GM19438 (cell line): ENCODE data around the gene BRINP3.
"Not testable (repeated sequence)": the region's sequence is repeated elsewhere in the genome, so short reads cannot be mapped to it uniquely, and the experiment has no call there.

Experiments
- ATAC-seq: cut with Tn5 transposase; IDR thresholded peaks from one replicate; pipeline ENCODE4 v1.9.1; 2021; ENCODE audit warnings: low read depth; ENCODE audit not compliant: unreplicated experiment

Gene BRINP3

DNA sequence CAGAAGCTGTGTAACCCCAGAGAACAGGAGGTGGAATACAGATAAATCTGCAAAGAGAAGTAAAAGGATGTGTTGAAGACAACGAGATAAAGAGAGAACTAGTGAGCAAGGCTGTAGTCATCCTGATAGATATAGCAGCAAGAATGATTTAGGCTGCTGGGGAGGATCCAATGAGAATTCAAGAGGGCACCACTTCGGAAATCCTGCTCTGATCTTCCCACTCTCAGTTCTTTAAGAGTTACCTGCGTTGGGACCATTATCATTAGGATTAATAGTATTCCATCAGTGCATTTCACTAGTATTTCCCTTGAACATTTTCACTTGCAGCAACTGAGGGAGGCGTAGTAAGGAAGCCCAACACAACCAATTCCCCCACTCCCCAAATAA is at the start of gene BRINP3:
Gene BRINP3, minus strand, starts transcription at position 103 of the 387 bp plus-strand sequence.
- ATAC-seq = no peak

DNA sequence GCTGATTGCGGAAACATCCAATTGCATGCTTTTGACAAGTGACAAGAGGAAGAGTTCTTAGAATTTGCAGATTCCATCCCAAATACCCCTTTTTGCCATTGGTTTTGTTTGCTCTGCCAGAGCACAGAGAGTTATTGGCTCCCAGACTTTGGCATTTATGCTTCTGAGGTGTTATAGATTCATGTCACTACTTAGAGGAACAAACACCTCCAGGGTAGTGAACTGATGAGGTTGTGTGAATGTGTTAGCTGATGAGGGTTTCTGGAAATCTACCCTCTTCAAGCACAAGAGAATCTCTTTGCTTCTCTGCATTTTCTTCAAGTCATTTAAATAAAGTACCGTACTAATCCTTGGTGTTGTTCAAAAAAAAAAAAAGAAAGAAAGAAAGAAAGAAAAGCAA is 33.9 kb upstream of the BRINP3 start:
- ATAC-seq = no peak

DNA sequence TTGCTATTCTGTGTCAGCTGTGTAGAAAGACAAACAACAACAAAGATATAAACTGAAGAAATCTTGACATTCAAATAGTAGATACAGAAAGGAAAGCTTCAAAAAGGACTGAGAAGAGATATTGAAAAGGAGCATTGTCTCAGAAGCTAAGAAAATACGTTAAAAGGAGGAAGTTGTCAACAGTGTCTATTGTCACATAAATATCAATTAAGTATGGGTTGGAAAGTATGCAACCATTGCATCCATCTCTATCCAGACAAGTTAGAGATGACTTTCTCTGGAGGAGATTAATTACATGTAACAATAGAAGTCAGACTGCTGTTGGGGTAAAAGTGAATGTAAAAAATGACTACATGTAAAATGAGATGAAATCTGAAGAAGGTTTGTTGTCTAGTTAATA is 29.7 kb upstream of the BRINP3 start:
- no peak for ATAC-seq

DNA sequence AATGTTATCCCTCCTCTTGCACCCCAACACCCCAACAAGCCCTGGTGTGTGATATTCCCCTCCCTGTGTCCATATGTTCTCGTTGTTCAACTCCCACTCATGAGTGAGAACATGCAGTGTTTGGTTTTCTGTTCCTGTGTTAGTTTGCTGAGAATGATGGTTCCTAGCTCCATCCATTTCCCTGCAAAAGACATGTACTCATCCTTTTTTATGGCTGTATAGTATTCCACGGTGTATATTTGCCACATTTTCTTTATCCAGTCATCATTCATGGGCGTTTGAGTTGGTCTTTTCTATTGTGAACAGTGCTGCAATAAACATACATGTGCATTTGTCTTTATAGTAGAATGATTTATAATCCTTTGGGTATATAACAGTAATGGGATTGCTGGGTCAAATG is 26.9 kb upstream of the BRINP3 start:
- not testable (repeated sequence) for ATAC-seq

DNA sequence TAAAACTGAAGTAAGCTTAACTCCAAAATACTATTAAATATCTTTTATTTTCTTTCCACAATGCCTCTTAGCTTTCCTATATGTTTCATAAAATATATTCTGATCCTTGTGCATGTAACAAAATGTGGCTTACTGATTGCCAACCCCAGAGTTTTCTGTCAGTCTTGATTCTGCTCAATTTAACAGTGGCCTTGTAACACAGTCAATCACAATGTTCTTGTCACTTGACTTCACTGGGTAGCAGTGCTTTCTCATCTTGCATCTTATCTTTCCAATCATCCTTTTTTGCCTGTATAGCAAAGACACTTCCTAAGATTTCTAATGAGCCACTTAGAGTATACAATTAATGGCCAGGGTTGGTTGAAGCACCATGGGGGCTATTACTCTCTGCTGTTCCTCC is 19.9 kb upstream of the BRINP3 start:
- ATAC-seq = no peak

DNA sequence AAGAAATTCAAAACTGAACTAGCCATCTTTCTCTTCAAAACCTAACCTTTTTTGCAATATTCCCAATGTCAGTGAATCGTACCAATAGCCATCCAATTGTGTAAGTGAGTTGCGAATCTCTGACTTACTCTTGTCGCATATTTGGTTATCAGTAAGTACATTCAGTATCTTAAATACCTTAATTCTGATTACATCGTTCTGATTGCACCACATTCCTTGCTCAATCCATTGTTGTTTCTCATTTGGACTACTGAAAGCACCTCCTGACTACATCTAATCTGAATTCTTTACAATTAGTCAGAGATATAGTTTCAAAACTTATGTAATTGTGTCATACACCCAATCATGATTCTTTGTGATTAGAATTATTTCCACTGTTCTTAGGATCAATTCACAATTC is 16.8 kb upstream of the BRINP3 start:
- no peak for ATAC-seq

DNA sequence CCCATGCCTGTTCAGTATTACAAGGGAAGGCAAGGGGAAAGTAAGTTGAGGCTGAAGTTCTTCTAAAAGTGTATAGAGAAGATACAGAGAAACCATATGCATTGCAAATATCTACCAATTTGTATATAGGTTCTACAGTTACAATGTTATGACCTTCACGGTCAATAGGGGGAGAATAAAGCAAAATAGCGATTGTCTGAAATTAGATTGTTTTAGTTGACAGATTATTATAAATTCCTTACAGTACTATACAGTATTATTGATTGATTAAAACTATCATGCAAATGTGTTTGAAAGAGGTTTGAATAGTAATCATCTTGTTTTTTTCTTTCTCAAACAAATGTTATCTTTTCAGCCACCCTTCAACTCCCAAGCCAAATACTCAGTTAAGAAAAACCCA is 13.7 kb upstream of the BRINP3 start:
- no peak for ATAC-seq

DNA sequence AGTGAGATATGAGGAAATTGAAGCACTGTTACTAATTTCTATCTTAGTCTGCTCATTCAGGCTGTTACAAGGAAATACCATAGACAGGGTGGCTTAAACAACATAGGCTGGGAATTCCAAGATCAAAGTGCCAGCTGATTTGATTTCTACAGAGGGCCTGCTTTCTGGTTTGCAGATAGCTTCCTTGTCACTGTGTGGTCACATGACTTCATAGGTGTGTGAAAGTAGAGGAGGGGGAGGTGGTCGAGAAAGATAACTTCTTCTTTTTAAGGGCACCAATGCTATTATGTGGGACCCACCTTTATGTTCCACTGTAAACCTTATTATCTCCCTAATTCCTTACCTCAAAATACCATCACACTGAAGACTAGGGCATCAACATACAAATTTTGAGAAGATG is 6.4 kb upstream of the BRINP3 start:
- ATAC-seq = no peak

DNA sequence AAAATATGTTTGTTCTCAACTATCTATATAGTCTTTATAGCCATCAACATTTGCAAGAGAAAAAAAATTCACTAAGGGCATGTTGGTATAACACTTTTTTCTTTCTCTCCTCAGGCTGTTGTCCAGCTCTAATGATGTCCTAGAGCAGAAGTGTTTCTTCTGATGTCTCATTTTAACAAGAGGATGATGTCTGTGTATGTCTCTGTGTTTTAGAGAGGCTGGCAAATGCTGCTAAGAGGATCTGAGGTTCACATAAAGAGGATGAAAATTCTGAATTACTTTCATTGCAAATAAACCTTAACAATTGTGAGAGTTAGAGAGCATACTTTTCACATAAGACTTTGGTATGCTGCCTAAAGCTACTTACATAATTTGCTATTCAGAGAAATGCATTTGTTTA is 2.6 kb upstream of the BRINP3 start:
- ATAC-seq = no peak

DNA sequence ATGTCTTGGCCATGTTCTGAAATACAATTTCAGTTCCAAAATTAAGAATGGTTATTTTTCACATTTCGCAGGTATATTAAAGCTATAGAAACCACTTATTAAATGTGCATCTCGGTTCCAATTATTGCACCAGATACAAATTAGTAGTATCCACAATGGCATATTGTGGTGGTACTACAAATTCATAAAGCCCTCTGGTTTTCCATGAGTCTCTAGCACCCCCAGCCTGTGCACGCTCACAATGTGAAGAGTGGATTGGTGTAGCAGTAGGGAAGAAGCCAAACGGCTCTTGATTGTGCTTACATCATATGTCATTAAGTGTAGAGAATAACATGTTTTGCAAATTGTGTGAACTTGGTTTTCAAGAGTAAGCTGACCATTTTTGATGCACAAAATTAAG is 1.9 kb upstream of the BRINP3 start:
- no peak for ATAC-seq

DNA sequence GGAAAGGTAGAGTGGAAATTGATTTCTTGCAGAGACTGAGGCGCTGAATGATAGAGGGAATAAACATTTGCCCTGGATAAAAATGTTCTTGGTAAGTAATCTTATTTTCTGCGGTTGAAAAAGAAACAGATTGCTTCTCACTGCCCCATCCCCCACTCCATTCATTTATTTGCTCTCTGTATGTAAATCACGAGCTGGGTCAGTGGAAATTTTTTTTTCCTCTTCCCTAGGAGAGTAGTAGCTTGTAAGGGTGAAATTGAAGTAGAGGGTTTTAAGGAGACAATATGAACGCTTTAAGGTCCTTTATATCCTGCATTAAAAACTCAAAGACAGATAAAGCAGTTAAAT is 1.4 kb upstream of the BRINP3 start:
- no peak for ATAC-seq

DNA sequence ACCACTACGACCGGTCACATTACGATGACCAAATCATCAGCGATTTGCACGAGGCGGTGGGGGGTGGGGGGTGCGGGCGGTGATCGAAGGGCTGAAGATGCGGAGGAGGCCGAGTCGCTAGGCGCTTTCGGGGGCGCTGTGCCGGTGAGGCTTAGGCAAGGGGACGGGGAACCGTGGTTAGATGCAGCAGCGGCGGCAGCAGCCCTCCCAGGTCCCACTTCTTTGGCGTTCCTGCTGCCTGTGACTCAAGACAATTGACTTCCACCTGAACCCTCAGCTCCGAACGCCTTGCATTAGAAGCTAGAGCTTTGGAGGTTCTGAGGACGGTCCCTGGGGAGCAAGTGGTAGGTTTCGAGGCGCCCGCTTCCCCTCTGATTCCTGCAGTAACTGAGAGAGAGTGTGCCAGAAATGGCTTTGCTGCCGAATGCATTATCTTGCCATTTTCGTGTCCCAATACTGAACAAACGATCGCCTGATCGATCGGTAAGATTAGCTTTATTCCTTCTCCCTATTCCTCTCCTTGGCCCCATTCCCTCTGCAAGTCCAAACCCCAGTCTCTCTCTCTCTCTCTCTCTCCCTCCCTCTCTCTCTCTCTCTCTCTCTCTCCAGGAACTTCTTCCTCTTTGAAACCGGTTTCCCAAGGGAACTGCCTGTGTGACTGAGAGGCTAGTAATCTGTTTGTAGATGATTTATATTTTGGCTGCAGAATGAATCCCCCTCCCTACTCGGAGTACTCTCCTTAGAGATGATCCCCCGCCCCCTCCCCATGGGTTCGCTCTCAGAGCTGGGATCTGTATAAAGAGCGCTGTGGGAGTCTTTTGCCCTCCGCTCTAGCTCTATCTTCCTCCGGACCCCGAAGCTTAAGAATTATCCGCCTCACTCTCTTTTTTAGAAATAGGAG is 735 bp upstream of the BRINP3 start:
- peak; percentile 76 for ATAC-seq

DNA sequence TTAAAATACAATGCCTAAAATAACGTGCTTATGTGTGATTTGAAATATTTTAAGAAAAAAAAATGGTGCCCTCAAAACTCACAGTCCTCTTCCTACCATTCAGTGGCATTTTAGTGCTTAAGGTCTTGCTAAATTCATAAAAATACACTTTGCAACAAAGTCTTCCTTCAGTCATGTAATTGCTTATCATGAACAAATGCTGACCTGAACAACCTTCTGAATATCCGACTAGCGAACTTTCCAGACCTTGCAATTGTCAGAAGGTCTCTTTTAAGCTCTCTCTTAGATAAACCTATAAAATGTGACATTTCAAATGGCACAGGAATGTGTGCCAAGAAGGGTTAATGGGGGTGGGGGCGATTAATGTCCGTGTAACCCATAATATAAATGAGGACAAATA is 858 bp downstream of the BRINP3 start:
- ATAC-seq = no peak

DNA sequence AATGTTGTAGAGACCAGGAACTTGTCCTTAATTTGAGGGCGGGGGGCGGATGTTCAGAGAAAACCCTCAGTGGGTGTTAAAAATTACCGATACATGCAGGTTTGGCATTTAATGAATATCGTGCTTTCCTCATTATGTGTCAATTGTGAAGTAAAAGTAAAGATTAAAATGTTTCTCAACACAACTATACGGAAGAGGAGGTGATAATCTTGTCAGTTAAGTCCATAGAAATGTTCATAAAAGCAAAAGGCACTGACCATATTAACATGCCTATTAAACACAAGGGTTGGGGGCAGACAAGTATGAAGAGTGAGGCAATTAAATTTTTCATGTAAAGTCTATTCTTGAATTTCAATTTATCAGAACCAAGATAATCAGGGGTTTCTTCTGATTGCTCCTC is 1.3 kb downstream of the BRINP3 start:
- ATAC-seq = no peak

DNA sequence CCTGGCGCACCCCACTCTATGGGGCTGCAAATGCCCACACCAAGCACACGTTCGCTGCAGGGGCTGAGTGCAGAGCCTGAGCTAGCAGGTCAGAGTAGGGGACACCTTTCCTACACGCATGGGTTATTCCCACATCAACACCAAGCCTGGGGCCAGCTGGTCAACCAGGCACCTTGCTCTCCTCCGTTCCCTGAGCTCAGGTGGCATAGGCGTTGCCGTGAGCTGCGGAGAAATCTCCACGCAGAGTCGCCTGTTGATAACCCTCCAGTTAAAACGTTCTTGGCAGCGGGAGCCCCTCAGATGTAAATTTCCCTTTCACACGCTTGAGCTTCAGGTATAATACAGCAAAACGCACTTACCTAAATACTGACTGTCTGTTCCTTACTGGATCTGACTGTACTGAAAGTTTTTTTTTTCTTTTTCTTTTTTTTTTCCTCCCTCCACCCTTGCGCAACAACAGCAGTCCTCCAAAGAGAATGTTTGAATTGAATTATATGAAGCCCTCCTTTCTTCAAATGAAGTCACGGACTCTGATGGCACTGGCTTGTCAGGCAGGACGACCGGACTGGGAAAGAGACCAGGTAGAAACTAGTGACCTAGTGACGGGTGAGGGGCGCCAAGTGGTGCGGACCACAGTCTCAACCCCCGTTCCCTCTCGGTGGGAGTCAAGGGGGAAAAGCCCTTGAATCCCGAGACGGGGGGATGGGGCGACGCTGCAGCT is 2.1 kb downstream of the BRINP3 start:
- no peak for ATAC-seq

DNA sequence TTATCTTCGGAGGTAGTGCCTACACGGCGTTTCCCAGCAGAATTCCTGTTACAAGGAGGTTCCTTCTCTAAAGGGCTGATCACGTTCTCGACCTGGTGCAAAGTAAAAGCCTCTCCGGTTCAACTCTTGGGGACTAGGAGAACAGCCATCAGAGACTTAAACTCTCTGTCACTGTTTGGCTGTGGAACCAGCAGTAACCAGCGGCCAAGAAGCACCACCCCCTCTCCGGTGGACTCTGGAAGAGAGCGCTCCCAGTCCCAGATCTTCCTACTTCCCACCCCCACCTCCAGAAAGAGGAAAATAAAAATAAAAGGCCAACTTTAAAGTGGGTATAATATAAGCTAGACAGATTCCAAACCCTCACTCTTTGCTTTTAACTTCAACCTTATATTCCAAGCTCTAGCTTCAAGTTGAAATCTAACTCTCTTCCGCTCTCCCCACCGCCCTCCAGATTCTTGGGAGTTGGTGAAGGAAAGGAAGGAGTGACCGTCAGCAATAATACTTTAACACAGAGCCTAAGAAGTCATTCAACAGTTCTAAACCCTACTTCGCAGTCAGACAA is 2.9 kb downstream of the BRINP3 start:
- no peak for ATAC-seq

DNA sequence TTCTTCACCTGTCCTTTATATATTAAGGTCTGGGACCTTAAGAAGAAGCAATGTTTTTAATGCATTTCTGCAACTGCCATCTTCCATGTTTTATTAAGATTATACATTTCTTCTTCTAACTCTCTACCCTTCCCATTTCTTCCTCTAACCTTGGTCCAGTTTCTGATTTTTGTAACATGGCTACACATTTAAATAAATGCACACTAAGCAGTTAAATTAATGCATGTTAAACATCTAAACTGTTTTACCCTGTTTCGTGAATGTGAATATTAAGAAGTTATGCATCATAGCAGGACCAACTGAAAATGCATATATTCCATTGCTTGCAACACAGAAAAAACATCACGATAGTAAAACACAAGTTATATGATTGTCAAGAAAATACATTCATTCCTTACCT is 3.7 kb downstream of the BRINP3 start:
- no peak for ATAC-seq

DNA sequence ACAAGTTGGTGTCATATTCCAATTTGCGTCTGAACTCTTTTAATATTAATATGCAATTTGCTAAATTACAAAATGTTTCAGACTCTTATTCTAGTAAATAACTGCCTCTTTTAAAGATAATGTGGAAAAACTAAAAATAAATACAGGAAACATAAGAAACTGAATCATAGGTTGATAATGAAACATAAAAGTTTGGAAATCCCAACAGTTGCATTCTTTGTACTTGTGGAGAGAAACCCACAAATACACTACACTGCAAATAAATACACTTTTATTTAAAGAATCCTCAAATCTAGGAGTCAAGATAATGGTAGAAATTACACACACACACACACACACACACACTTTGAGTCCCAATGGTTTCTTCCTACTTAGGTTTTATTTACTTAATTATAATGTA is 5.2 kb downstream of the BRINP3 start:
- no peak for ATAC-seq

DNA sequence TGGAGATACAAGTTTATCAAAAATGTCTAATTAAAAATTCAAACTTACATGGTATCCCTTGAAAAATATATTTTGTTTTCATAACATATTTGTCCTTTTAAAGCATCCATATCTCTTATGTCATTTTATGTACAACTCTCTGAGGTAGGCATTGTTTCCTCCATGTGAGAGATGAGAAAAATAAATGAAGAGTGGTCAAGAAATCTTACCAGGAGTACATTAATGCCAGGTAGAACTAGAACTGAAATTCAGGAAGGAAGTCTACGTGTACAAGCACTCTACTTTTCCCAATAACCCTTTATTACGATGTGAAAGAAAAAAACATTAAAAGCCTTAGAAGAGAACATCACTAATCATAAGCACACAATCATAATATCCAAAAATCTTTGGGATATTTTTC is 5.6 kb downstream of the BRINP3 start:
- no peak for ATAC-seq

DNA sequence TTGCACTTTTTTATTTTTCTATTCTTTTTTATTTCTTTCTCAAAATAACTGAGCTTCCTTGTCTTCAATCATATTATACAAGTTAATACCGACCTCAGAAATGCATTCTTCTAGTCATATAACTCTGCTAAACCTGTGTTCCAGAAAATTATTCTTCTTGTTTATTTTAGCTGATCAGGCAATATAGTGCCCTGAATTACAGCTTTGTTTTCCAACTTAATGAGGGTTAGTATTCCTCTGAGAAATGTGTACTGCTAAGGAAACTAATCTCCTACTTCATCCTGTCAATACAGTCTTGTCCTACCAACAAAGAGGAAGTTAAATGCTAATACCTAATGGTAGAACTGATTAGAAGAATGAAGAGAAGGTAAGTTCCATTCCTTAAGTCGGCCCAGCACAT is 13.0 kb downstream of the BRINP3 start:
- no peak for ATAC-seq

DNA sequence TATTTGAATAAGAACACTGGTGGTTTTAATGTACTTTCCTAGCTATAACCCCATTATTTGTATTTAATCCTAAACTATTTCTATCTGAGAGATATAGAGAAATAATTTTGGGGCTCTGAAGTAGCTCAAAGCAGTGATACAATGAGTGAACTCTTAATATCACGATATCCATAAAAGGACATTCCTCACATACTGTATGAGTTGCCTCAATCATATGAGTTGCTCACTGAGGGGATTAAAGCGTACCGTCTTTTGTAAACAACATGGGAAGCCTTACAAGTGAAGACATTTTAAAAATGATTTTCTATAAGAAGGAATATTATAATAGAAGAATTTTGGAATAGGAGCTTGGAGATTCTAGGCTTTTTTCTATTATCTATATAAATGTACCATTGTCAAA is 21.5 kb downstream of the BRINP3 start:
- ATAC-seq = no peak

DNA sequence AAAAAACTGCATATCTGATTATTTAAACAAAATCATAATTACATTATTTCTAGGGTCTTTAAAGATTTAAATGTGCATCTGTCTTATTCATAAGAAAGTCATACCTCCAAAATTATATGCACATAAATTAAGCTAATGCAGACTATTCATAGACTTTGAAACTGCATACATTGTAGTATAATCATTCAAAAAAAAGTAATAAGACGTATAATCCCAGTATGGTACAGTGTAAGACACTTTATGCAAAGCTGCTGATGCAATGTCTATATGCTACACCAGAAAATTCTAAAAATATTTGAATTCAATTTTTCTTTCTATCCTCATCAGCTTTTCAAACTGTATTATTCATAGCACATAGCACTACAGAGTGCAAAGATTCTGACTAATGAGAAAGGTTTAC is 22.0 kb downstream of the BRINP3 start:
- no peak for ATAC-seq
